ENCODE data around the gene TCTN3.
"Not testable (repeated sequence)": the region's sequence is repeated elsewhere in the genome, so short reads cannot be mapped to it uniquely, and the experiment has no call there.

TCTN3 gene, protein sequence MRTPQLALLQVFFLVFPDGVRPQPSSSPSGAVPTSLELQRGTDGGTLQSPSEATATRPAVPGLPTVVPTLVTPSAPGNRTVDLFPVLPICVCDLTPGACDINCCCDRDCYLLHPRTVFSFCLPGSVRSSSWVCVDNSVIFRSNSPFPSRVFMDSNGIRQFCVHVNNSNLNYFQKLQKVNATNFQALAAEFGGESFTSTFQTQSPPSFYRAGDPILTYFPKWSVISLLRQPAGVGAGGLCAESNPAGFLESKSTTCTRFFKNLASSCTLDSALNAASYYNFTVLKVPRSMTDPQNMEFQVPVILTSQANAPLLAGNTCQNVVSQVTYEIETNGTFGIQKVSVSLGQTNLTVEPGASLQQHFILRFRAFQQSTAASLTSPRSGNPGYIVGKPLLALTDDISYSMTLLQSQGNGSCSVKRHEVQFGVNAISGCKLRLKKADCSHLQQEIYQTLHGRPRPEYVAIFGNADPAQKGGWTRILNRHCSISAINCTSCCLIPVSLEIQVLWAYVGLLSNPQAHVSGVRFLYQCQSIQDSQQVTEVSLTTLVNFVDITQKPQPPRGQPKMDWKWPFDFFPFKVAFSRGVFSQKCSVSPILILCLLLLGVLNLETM

DNA sequence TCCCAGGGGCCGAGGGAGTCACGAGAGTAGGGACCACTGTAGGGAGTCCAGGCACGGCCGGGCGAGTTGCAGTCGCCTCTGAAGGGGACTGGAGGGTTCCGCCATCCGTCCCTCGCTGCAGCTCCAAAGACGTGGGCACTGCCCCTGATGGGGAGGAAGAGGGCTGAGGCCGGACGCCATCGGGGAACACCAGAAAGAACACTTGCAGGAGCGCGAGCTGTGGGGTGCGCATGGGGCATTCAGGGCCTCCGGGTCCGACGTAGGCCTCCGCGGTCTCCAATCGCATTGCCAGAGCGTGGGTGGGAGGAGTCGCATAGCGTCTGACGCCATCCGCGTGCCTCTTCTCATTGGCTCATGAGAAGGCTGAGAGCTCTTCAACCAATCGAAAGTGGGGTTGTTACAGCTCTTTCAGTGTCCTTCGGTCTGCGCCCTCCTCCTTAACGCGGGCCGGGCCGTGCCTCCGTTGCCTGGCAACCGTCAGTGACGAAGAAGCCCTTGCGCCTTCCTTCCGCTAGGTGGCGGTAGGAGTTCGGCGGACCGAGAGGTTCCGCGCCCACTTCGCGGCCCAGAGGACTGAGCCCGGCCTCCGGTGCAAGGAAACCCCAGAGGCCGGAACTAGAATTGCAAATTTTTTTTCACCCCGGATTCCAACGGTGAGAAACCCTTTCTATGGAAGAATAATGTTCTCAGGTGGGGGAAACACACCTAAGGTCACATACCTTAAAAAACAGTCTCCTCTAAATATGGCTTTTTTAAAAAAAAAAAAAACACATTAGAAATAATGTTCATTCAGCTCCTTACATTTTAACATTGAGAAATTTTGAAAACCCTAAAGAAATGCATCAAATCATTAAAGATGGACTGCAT, at the start of gene TCTN3:
Gene TCTN3, minus strand, starts transcription at position 260 of the 867 bp plus-strand sequence. Its CDS starts 28 bp downstream, at position 232.
- DNase-seq = peak; percentile 99

DNA sequence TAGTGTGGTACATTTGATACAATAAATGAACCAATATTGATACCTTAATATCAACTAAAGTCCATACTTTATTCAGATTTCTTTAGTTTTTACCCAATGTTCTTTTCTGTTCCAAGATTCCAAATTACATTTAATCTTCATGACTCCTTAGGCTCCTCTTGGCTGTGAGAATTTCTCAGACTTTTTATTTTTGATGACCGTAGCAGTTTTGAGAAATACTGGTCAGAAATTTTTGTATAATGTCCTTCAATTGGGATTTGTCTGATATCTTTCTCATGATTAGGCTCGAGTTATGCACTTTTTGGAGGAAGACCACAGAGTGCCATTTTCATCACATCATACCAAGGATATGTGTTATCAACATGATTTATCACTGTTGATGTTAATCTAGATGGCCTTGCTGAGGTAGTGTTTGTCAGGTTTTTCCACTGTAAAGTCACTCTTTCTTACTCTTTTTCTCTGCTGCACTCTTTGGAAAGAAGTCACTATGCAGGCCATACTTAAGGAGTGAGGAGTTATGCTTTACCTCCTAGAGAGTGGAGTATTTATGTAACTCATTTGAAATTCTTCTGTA, 49.3 kb upstream of the TCTN3 start:
- DNase-seq = no peak

DNA sequence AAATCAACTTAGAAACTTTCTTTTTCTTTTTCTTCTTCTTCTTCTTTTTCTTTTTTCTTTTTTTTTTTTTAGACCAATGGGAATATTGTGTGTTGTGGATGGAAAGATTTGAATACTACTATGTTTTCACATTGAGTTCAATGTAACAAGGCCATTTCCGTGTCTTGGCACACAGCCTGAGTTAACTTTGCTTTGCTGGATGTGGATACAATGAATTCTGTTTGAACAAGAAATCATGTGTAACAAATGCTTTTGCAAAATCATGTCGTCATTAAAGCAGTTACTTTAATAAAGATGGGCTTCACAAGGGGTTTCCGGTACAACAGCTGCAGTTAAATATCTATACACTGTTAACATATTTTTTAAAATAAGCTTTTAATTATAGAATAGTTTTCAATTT, 48.8 kb upstream of the TCTN3 start:
- DNase-seq = no peak

DNA sequence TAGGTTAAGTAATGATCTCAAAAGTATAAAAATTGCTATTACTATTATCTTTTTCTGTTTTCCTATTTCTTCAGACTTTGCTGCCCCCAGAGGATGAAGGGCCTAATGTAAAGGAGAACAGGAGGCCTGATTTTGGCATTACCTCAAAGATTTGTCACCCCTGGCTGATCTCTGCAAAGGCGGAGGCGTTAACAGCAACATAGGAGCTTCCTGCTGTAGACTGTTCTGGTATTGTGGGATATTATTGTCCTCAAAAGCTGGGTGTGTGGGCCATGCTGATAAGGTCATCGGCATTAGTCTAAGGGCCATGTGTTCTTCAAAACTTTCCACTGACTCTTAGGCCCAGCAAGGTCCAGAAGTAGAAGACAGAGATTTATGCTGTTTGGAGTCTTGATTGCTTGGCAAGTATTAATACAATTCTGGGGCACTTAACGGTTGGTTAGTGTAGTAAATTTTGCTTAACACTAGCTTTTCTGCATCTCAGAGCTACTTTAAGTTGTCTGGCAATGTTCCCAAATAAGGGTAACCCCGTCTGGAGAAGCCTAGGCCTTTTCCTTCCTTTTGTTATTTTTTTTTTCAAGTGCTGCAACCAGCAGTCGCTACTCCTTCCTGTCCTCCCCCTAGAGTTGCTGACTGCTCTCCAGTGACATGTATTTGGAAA, 48.2 kb upstream of the TCTN3 start:
- DNase-seq = no peak

DNA sequence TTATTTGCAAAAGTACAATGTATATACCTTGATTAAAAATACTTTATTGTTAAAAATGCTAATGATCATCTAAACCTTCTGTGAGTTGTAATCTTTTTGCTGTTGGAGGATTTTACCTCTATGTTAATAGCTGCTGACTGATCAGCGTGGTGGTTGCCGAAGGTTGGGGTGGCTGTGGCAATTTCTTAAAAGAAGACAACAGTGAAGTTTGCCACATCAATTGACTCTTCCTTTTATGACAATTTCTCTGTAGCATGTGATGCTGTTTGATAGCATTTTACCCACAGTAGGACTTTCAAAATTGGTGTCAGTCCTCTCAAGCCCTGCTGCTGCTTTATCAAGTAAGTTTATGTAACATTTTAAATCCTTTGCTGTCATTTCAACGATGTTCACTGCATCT, 45.3 kb upstream of the TCTN3 start:
- no peak for DNase-seq

DNA sequence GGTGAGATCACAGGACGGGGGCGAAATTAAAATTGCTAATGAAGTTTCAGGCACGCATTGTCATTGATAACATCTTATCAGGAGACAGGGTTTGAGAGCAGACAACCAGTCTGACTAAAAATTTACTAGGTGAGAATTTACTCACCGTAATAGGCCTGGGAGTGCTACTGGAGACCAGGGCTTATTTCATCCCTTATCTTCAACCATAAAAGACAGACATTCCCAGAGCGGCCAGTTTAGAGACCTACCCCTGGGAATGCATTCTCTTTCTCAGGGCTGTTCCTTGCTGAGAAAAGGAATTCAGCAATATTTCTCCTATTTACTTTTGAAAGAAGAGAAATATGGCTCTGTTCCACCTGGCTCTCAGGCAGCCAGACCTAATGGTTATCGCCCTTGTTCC, 39.2 kb upstream of the TCTN3 start:
- DNase-seq = not testable (repeated sequence)

DNA sequence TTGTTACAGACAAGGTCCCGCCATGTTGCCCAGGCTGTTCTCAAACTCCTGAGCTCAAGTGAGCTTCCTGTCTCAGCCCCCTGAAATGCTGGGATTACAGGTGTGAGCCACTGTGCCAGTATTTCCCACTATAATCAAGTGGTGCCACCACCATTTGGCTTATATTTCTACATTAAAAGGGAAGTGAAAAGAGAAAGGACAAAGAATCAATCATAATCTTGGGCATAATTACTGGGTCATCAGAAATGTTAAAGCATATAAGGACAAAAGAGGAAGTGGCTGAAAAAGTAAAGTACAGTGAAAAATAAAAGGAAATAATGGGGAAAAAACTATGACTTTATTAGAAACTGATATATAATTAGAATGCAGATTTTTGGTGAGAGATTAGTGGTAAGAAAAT, 36.5 kb upstream of the TCTN3 start:
- no peak for DNase-seq

DNA sequence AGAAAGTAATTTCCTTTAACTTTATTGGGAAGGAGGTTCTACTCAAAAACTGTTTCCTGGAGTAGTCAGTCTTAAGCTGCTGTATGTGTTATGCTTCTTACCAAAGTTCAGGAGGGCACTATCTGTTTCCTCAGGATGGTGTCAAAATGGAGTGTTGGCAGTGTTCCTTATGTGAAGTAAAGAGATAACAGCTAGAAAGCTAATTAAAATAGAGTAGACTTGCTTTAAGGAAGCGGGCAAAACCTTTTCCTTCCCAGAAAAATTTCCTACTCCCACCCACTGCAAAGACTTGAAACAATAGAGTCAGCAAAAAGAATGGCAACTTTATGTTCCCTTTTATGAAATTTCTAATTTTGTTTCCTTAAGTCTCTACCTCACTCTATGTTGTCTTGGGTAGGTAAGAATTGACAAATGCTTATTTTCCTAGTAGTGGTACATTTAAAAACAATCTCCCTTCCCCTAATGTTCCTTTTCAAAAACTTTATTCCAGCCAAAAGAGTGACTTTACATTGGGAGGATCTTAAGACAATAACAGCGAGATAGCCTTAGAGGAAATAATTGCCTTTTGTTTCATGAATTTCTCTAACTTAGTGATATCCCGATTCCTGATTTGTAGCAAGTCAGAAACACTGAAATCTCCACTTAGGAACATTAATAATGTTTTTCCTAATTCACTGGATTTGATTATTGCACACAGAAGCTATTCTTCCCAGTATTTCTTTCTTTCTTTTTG, 35.8 kb upstream of the TCTN3 start:
- no peak for DNase-seq

DNA sequence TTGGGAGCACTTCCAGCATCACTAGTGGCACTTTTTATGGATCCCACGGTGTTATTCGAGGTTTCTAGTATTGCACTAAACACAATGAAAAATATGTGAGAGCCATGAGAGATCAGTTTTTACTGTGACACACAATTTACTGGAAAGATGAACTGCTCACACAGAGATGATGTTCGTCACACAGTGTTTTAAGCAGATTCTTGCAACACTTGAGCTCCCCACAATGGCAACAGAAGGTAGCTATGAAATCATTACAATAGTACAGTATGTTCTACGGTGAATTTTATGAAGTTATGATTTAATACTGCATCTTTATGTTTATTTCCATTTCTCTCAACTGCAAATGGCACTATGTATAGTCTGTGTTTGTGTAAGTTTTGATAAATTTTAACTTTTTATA, 34.8 kb upstream of the TCTN3 start:
- DNase-seq = no peak

DNA sequence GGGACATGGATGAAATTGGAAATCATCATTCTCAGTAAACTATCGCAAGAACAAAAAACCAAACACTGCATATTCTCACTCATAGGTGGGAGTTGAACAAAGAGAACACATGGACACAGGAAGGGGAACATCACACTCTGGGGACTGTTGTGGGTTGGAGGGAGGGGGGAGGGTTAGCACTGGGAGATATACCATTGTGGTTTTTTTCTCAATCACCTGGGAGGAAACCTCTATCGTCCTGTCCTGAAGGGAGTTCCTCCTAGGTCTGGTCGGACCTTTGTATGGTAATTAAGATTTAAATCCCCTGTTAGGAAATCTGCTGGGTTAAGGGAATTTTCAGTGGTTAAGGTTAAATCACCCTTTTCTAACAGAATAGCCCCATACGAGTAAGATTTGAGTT, 28.8 kb upstream of the TCTN3 start:
- DNase-seq = not testable (repeated sequence)

DNA sequence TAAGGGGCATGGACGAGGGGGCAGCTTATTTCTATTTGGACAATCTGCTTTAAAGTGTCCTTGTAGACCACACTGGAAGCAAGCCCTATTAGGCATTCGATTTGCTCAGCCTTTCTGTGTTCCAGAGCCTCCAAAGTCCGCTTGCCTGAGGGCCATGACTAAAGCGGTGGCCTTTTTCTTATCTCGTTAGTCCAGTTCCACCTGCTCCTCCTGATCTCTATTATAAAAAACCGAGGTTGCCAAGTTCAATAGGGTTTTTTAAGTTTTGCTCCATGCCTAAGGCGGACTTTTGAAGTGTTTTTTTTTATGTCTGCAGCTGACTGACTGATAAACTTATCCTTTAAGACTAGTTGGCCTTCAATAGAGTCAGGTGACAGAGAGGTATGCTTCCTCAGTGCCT, 27.0 kb upstream of the TCTN3 start:
- DNase-seq = not testable (repeated sequence)

DNA sequence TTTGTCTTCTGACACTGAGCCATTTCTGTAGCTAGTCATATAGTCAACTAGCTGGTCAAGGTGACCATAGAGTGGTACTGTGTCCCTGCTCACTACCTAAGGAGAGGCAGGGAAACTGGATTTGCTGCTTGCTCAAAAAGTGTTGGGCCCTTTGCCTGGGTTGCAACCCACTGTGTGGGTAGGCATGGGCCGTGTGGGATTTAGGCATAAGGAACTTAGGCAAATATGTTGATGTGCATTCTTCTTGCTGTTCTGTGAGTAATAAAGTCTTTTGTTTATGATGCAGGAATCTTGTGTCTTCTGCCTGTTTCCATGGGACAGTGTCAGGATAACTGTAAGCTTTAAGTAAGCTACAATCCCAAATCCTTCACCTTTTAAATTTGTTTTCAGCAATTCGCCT, 23.1 kb upstream of the TCTN3 start:
- DNase-seq = no peak

DNA sequence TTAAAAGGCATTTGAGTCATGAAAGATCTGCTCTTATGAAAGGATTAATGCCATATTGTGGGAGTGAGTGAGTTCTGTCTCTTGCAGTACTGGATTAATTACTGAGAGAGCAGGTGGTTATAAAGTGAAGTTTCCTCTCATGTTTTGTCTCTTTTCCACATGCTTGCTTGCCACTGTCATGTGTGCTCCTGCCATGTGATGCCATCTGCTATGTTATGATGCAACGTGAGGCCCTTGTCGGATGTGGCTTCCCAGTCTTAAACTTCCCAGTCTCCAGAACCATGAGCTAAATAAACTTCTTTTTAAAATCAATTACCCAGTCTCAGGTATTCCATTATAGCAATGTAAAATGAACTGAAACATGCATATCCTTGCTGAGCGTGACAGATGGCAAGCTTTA, 22.7 kb upstream of the TCTN3 start:
- no peak for DNase-seq

DNA sequence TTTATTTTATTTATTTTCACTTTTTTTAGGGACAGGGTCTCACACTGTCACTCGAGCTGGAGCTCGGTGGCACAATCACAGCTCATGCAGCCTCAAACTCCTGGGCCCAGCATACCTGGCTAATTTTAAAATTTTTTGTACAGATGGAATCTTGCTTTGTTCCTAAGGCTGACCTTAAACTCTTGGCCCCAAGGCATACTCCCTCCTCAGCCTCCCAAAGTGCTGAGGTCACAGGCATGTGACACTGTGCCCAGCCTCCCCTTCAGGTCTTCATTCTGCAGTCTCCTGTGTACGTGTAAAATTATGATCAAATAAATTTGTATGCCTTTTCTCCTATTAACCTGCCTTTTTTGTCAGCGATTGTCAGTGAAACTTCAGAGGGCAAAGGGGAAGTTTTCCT, 17.8 kb upstream of the TCTN3 start:
- DNase-seq = no peak

DNA sequence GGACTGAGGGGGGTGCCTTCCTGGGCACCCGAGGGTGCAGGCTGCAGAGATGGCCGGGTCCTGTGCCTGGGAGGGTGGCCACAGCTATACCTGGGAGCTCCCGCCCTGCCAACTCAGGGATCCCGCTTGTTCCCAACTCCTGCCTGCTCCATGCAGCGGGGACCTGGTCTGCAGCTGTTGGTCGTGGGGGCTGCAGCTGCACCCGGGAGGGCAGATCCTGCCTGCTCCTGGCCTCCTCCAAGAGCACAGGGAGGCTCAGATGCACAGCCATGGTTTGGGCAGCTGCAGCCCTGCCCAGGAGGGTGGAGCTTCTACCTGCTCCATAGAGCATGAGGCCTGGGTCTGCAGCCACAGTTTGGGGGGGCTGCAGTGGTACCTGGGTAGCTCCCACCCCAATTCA, 13.3 kb upstream of the TCTN3 start:
- DNase-seq = no peak

DNA sequence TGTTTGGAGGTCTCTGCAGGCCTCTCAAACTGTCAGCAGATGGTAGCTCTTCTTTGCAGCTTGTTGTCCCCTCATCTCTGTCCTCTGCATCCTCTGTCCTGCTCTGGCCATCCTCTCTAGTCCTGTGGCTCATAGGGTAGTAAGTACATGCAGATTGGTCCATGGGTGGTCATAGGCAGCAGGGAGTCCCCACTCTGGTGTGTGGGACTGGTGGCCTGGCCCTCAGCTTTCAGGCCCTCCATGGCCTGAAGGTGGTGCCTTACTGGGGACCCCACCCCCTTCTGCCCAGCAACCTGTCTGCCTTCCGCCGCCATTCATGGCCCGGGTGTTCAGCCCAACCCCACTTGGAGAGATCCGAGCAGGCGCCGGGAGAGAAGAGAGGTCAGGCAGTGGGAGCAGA, 12.8 kb upstream of the TCTN3 start:
- DNase-seq = no peak

DNA sequence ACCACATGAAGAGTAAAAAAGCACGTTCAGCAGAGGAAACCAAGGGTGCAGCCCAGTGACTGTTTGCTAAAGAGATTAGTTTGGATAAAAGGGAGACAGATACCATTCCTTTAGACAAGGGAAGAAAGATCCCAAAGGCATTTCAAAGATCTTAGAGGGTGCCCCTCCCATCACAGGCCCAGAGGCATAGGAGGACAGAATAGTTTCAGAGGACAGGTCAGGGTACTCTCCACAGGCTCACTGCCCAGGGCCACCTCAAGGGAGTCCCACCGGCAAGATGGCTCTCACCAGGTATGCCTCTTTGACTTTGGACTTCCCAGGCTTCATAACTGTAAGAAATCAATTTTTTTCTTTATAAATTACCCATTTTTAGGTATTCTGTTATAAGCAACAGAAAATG, 4.7 kb upstream of the TCTN3 start:
- no peak for DNase-seq

DNA sequence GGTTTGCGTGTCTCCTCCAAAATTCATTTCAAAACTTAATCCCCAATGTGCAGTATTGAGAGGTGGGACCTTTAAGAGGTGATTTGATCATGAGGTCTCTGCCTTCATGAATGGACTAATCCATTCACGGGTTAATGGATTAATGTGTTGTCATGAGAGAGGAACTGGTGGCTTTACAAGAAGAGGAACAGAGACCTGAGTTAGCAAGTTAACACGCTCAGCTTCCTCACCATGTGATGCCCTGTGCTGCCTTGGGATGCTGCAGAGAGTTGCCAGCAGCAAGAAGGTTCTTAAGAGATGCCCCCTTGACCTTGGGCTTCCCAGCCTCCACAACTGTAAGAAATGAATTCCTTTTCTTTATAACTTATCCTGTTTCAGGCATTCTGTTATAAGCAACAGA, 3.7 kb upstream of the TCTN3 start:
- DNase-seq = no peak

DNA sequence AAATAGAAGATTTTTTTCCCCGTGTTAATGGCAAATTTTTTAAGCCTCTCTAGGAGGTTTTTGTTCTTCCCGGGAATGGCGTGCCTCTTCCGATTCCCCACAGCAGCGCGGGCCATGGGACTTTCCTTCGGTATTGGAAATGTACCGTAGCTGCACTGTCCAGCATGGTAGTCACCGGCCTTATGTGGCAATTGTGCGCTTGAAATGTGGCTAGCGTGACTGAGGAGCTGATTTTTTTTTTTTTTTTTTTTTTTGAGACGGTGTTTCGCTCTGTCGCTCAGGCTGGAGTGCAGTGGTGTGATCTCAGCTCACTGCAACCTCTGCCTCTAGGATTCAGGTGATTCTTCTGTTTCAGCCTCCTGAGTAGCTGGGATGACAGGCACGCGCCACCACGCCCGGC, 938 bp upstream of the TCTN3 start:
- no peak for DNase-seq

DNA sequence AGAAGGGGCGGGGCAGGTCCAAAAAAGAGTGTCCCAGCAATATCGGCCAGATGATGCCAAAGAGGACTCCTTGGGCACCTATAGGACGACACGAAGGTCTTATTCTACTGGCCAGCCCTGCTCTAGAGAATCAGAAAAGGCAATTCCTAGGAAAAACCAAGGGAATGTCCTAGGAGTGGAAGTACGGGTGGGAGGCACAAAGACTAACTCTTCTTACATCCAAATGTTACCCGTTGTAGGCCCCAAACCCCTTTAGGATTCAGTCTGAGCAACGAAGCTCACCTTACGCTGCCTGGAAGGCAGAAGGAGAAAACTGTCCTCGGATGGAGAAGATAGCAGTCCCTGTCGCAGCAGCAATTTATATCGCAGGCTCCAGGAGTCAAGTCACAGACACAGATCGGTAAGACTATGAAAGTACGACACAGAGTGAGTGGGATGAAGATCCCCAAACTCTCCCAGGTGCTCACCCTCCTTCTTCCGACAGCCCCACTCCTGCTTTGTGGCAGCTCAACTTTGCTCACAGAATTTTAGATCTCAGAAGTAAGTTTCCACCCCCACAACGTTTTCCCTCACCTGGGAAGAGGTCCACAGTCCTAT, 558 bp downstream of the TCTN3 start:
- no peak for DNase-seq

DNA sequence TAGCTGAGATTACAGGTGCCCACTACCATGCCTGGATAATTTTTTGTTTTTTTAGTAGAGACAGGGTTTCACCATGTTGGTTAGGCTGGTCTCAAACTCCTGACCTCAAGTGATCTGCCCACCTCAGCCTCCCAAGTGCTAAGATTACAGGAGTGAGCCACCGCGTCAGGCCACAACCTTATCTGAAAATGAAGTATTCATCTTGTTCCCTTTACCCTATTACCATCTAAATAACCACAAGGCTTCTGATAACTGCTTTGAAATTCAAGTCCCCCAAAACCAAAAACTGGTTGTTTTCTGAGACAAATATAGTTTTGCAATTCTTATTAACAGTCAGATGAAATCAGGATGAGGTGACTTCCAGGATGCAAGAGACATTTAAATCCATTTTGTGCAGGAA, 2.4 kb downstream of the TCTN3 start:
- DNase-seq = no peak

DNA sequence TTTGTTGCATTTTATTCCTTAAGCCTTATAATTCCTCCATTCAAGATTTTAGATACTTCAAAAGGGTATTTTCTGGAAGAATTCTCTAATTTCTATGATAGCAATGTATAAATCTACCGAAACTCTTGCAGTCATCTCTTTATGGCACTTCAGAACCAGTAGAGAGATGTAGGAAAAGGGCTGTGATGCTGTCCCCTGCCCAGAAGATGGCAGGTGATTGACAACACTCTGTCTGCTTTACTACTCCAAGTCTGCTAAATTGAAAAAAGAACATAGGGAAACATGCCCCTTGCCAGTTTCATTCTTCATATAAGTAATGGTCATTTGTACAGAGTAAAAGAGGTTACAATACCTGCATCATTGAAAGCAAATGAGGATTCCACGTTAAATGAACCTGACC, 5.1 kb downstream of the TCTN3 start:
- no peak for DNase-seq
